H1 (cell line): ENCODE measurements around the gene MTCH2. TPM values are rescaled to one million over a fixed set of nuclear protein-coding genes. Genes with fewer than 3 reads are reported as not detected.

ENCODE experiments used
- CTCF ChIA-PET: fragments of 300-600 bp; sonication (Branson Sonifier 250); formaldehyde crosslinking; loops from one replicate; lab custom pipeline; 2021; ENCODE audit not compliant: partially characterized antibody; lab: Charles Lee
- POLR2A ChIA-PET: fragments of 300-600 bp; sonication (Branson Sonifier 250); formaldehyde crosslinking; loops from one replicate; lab custom pipeline; 2021; ENCODE audit warnings: inconsistent platforms; ENCODE audit not compliant: partially characterized antibody; lab: Charles Lee
- DNase-seq, 2 experiments: peaks; one replicate each; pipeline versions ENCODE4 v3.0.0 to v3.0.0-alpha.2; 2010 to 2022; ENCODE audit warnings: low spot score in 2 of 2, low read depth in 1 of 2, mixed read lengths in 1 of 2
- FAIRE-seq: peaks from 2 replicates; lab custom pipeline; 2011; peaks lifted over from hg19 to GRCh38; lab: Jason Lieb, UNC
- H2AFZ ChIP-seq: 2 replicates; pipeline ENCODE4 v1.8.1; 2012; ENCODE audit warnings: low read length, inconsistent platforms
- H2AK5ac ChIP-seq: 2 replicates; pipeline ENCODE4 v1.6.1; 2013; ENCODE audit warnings: low read depth, low read length
- H2BK120ac ChIP-seq: replicated peaks from 2 replicates; pipeline ENCODE3; 2013; ENCODE audit warnings: low read depth, low read length, inconsistent platforms
- H2BK12ac ChIP-seq: 2 replicates; pipeline ENCODE4 v1.6.1; 2013; ENCODE audit warnings: low read depth, low read length
- H2BK15ac ChIP-seq: 2 replicates; pipeline ENCODE4 v1.6.1; 2013; ENCODE audit warnings: low read length
- H2BK20ac ChIP-seq: 2 replicates; pipeline ENCODE4 v1.6.1; 2013; ENCODE audit warnings: low read length
- H2BK5ac ChIP-seq: 2 replicates; pipeline ENCODE4 v1.6.1; 2013; ENCODE audit warnings: low read depth, low read length
- H3K14ac ChIP-seq: 2 replicates; pipeline ENCODE4 v1.6.1; 2013; ENCODE audit warnings: inconsistent platforms; ENCODE audit not compliant: insufficient read length
- H3K18ac ChIP-seq: 2 replicates; pipeline ENCODE4 v1.6.1; 2013; ENCODE audit warnings: low read length; ENCODE audit errors: extremely low read depth
- H3K23ac ChIP-seq: 2 replicates; pipeline ENCODE4 v1.6.1; 2013; ENCODE audit warnings: inconsistent platforms; ENCODE audit not compliant: insufficient read length
- H3K23me2 ChIP-seq: 2 replicates; pipeline ENCODE4 v1.6.1; 2013; ENCODE audit warnings: low read depth, low read length
- H3K27ac ChIP-seq: 2 replicates; pipeline ENCODE4 v1.6.1; 2011; ENCODE audit warnings: low read depth, low read length, inconsistent platforms
- H3K27me3 ChIP-seq, 4 experiments: replicated peaks in 1 of 4; 1 replicate in 1 of 4; 2 replicates in 3 of 4; pipeline versions ENCODE4 v1.6.1 to v1.8.1; 2011 to 2013; ENCODE audit warnings: low read length in 3 of 4, mild to moderate bottlenecking in 3 of 4, inconsistent platforms in 2 of 4, mixed read lengths in 2 of 4, moderate library complexity in 1 of 4; ENCODE audit not compliant: control insufficient read depth in 3 of 4, insufficient read depth in 3 of 4; ENCODE audit errors: extremely low read depth in 1 of 4
- H3K36me3 ChIP-seq, 4 experiments: 2 replicates each; pipeline versions ENCODE4 v1.6.1 to v1.8.1; 2011 to 2013; ENCODE audit warnings: mild to moderate bottlenecking in 4 of 4, low read length in 3 of 4, moderate library complexity in 2 of 4, control low read depth in 1 of 4, inconsistent platforms in 1 of 4; ENCODE audit not compliant: insufficient read depth in 4 of 4, control insufficient read depth in 2 of 4
- H3K4ac ChIP-seq: replicated peaks from 2 replicates; pipeline ENCODE3; 2013; ENCODE audit warnings: low read length, low read depth, mixed read lengths, inconsistent platforms; ENCODE audit not compliant: insufficient read length
- H3K4me1 ChIP-seq, 4 experiments: replicated peaks in 1 of 4; 1 replicate in 1 of 4; 2 replicates in 3 of 4; pipeline versions ENCODE4 v1.6.1 to v1.8.1; 2011 to 2013; ENCODE audit warnings: low read length in 3 of 4, inconsistent platforms in 2 of 4, mixed read lengths in 1 of 4; ENCODE audit not compliant: insufficient read depth in 4 of 4, control insufficient read depth in 3 of 4
- H3K4me2 ChIP-seq, 2 experiments: 2 replicates each; pipeline versions ENCODE4 v1.6.1 to v1.8.1; 2011 to 2013; ENCODE audit warnings: low read depth in 2 of 2, low read length in 2 of 2, control low read depth in 1 of 2, inconsistent platforms in 1 of 2, mild to moderate bottlenecking in 1 of 2; ENCODE audit not compliant: insufficient read depth in 1 of 2
- H3K4me3 ChIP-seq, 4 experiments: fragments of 200-600, 300-600 bp in 1 of 4; sonication (generic), shearing (Covaris generic), sonication (Bioruptor Twin) in 1 of 4; 2 replicates each; pipeline versions ENCODE4 v1.5.1 to v1.8.1; 2011 to 2016; ENCODE audit warnings: low read length in 4 of 4, low read depth in 3 of 4, control low read depth in 2 of 4, inconsistent platforms in 2 of 4, mild to moderate bottlenecking in 2 of 4, mixed read lengths in 1 of 4, moderate library complexity in 1 of 4; ENCODE audit not compliant: insufficient read depth in 2 of 4; ENCODE audit errors: extremely low read depth in 1 of 4
- H3K56ac ChIP-seq: replicated peaks from 2 replicates; pipeline ENCODE3; 2013; ENCODE audit warnings: low read depth, mild to moderate bottlenecking, mixed read lengths, low read length, inconsistent platforms; ENCODE audit not compliant: insufficient read length
- H3K79me1 ChIP-seq: 2 replicates; pipeline ENCODE4 v1.6.1; 2013; ENCODE audit warnings: low read depth, low read length, control low read depth
- H3K79me2 ChIP-seq, 2 experiments: 2 replicates each; pipeline versions ENCODE4 v1.6.1 to v1.8.1; 2012 to 2013; ENCODE audit warnings: low read length in 2 of 2, mild to moderate bottlenecking in 2 of 2, inconsistent platforms in 1 of 2; ENCODE audit not compliant: insufficient read depth in 2 of 2, control insufficient read depth in 1 of 2
- H3K9ac ChIP-seq, 4 experiments: replicated peaks in 1 of 4; 1 replicate in 1 of 4; 2 replicates in 3 of 4; pipeline versions ENCODE4 v1.6.1 to v1.8.1; 2011 to 2013; ENCODE audit warnings: low read depth in 3 of 4, low read length in 3 of 4, control low read depth in 2 of 4, mild to moderate bottlenecking in 2 of 4, moderate library complexity in 2 of 4, inconsistent platforms in 1 of 4; ENCODE audit errors: extremely low read depth in 1 of 4
- H3K9me3 ChIP-seq, 2 experiments: 2 replicates each; pipeline versions ENCODE4 v1.6.1 to v1.8.1; 2012 to 2013; ENCODE audit warnings: mild to moderate bottlenecking in 2 of 2, moderate library complexity in 2 of 2, control low read depth in 1 of 2, inconsistent platforms in 1 of 2, low read depth in 1 of 2, low read length in 1 of 2, mixed read lengths in 1 of 2; ENCODE audit not compliant: insufficient read depth in 2 of 2
- H4K20me1 ChIP-seq, 2 experiments: replicated peaks in 1 of 2; 2 replicates each; pipeline versions ENCODE3 to v1.8.1; 2011 to 2013; ENCODE audit warnings: inconsistent platforms in 2 of 2, low read length in 2 of 2, mild to moderate bottlenecking in 1 of 2; ENCODE audit not compliant: insufficient read depth in 2 of 2, control insufficient read depth in 1 of 2
- H4K5ac ChIP-seq: 2 replicates; pipeline ENCODE4 v1.6.1; 2013; ENCODE audit warnings: low read length, low read depth, mixed read lengths, inconsistent platforms; ENCODE audit not compliant: insufficient read length
- H4K8ac ChIP-seq: 2 replicates; pipeline ENCODE4 v1.8.0; 2013; ENCODE audit warnings: mild to moderate bottlenecking, moderate library complexity, low read length, inconsistent platforms; ENCODE audit not compliant: insufficient read depth; ENCODE audit errors: extremely low read depth
- H4K91ac ChIP-seq: replicated peaks from 2 replicates; pipeline ENCODE3; 2013; ENCODE audit warnings: low read length, mixed read lengths, inconsistent platforms; ENCODE audit not compliant: insufficient read length
- BCL11A ChIP-seq, 2 experiments: IDR thresholded peaks; one replicate each; pipeline ENCODE4 v1.6.1; 2011; ENCODE audit warnings: low read depth in 2 of 2, low read length in 2 of 2, mild to moderate bottlenecking in 2 of 2
- CEBPB ChIP-seq: IDR thresholded peaks from 2 replicates; pipeline ENCODE4 v1.6.1; 2012; ENCODE audit warnings: low read depth, low read length
- CTBP2 ChIP-seq: IDR thresholded peaks from 2 replicates; pipeline ENCODE4 v1.7.0; 2011; ENCODE audit warnings: borderline replicate concordance, mild to moderate bottlenecking, moderate library complexity, mixed read lengths, low read length; ENCODE audit not compliant: insufficient read depth, insufficient read length
- EGR1 ChIP-seq: IDR thresholded peaks from 2 replicates; pipeline ENCODE4 v1.6.1; 2011; ENCODE audit warnings: low read depth, low read length, borderline replicate concordance
- JUND ChIP-seq: IDR thresholded peaks from 2 replicates; pipeline ENCODE4 v1.6.1; 2011; ENCODE audit warnings: mild to moderate bottlenecking, improper control_type of control experiment, low read length
- MAFK ChIP-seq: IDR thresholded peaks from 2 replicates; pipeline ENCODE4 v1.6.1; 2012; ENCODE audit warnings: low read depth, mild to moderate bottlenecking, improper control_type of control experiment, low read length
- NANOG ChIP-seq: IDR thresholded peaks from 2 replicates; pipeline ENCODE4 v1.6.1; 2011; ENCODE audit warnings: low read length, low read depth, mild to moderate bottlenecking, inconsistent platforms; ENCODE audit not compliant: insufficient read depth, poor library complexity, severe bottlenecking
- RNF2 ChIP-seq: fragments of 200-900, 300-1000 bp; sonication (generic); IDR thresholded peaks from 2 replicates; pipeline ENCODE4 v1.7.1; 2016; ENCODE audit warnings: borderline replicate concordance, low read depth, mild to moderate bottlenecking, antibody characterized with exemption, low read length; ENCODE audit not compliant: poor library complexity, severe bottlenecking; ENCODE audit errors: missing control alignments
- SIN3A ChIP-seq, 2 experiments: IDR thresholded peaks in 1 of 2; conservative IDR thresholded peaks in 1 of 2; 2 replicates each; pipeline ENCODE4 v1.6.1; 2011 to 2012; ENCODE audit warnings: low read length in 2 of 2, improper control_type of control experiment in 1 of 2, low read depth in 1 of 2, mild to moderate bottlenecking in 1 of 2
- SIX5 ChIP-seq: IDR thresholded peaks from 2 replicates; pipeline ENCODE4 v1.6.1; 2011; ENCODE audit warnings: mild to moderate bottlenecking, low read depth, low read length
- SP2 ChIP-seq: IDR thresholded peaks from 2 replicates; pipeline ENCODE4 v1.6.1; 2012; ENCODE audit warnings: mild to moderate bottlenecking, low read length, inconsistent platforms
- TAF7 ChIP-seq: optimal IDR thresholded peaks from 2 replicates; pipeline ENCODE3; 2011; ENCODE audit warnings: low read depth, mild to moderate bottlenecking, inconsistent platforms, low read length, moderate library complexity, borderline replicate concordance
- TBP ChIP-seq: IDR thresholded peaks from 2 replicates; pipeline ENCODE4 v1.6.1; 2011; ENCODE audit warnings: low read depth, low read length, improper control_type of control experiment
- YY1 ChIP-seq: IDR thresholded peaks from 2 replicates; pipeline ENCODE4 v1.6.1; 2011; ENCODE audit warnings: low read depth, mild to moderate bottlenecking, low read length
- WGBS, 2 experiments: shearing (Covaris generic) in 1 of 2; methylation state at CpG; one replicate each; pipeline versions ENCODE4 v1.1.6 to v1.1.7; 2013 to 2015; ENCODE audit warnings: low lambda C conversion rate in 2 of 2, mixed read lengths in 2 of 2, inconsistent platforms in 1 of 2, low coverage in 1 of 2, missing lambda C conversion rate in 1 of 2; ENCODE audit not compliant: insufficient replicate concordance in 2 of 2, insufficient coverage in 1 of 2, insufficient read length in 1 of 2; ENCODE audit errors: extremely low coverage in 1 of 2, missing lambda C conversion rate in 1 of 2; 5-methylcytosine and 5-hydroxymethylcytosine counted together
- polyA plus RNA-seq, 7 experiments: library from polyadenylated mRNA; depleted of rRNA in 3 of 7; stranded (reverse) in 5 of 7; unstranded in 2 of 7; fragments of >200 nt in 5 of 7; fragments of 200-250 nt in 2 of 7; gene quantifications; 1 replicate in 5 of 7; 2 replicates in 1 of 7; 4 replicates in 1 of 7; pipeline versions ENCODE4 v1.2.1 to v1.2.3, GENCODE V29; 2011 to 2013; ENCODE audit warnings: missing spikeins in 2 of 7, mixed read lengths in 2 of 7
- total RNA-seq: library from RNA; stranded (reverse); fragmentation: NEBNext Ultra II Directional; extraction: Animal tissue kit (Norgen Biotek cat#: 25700); gene quantifications from 2 replicates; pipeline ENCODE4 v1.2.1, GENCODE V29; 2021

MTCH2 gene
- total and polyA plus RNA-seq, 2 of the 8 experiments (the other 6 are each of a cell fraction or from before 2014, with no cell fraction given) = 157 to 171 TPM

DNA sequence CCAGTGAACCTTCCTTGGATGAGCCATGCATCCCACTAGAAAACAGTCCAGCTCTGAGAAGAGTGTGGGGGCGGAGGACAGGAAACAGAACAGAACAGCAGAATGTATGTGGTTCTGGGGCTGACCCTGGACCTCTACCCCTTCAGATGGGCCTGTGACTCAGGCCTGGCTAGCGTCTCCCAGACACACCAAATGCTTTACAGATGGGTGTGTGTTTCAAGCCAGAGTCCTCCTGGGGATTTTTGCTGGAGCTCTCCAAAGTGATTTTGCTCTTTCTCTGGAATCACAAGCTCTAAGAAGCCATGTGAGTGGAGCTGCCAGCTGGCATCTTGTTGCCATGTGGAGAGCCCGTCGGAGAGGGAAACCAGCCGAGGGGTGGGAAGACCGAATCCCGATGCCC lies 35.0 kb downstream of the MTCH2 start:
- H2BK12ac ChIP-seq = no peak overlapping the region
- no peak overlapping the region for H3K18ac ChIP-seq
- H3K23ac ChIP-seq = no peak overlapping the region
- no peak overlapping the region for H3K27ac ChIP-seq
- no peaks in the 10 kb centered on the region; a peak in 1 of 7 replicates for H3K4me1 ChIP-seq
- CTCF ChIA-PET = interaction anchor here (0.6 to 3.7 kb wide), 5 partner anchors 10 to 233 kb away, joined by 3 to 17 read pairs (median 5); no protein-coding TSS in a partner anchor
- no peak overlapping the region for H2AK5ac ChIP-seq
- H2BK5ac ChIP-seq = no peak overlapping the region
- no peak overlapping the region for H2BK120ac ChIP-seq
- no peak overlapping the region for H3K4ac ChIP-seq
- H3K9ac ChIP-seq = no peak overlapping the region
- no peaks in the 10 kb centered on the region for H3K79me2 ChIP-seq
- no peak overlapping the region for H3K14ac ChIP-seq
- no peaks in the 10 kb centered on the region; a peak in 1 of 8 replicates for H3K36me3 ChIP-seq
- no peaks in the 10 kb centered on the region for H3K79me1 ChIP-seq
- H4K91ac ChIP-seq = no peak overlapping the region
- no peaks in the 10 kb centered on the region for H3K23me2 ChIP-seq
- H3K4me3 ChIP-seq = no peak overlapping the region
- H2BK15ac ChIP-seq = no peak overlapping the region
- POLR2A ChIA-PET = interaction anchor here (0.6 to 2.9 kb wide), 6 partner anchors 8 to 29 kb away, joined by 4 to 14 read pairs (median 5); partner anchors contain the start of gene FAM180B
- H3K4me2 ChIP-seq = no peak overlapping the region
- DNase-seq = no peak
- WGBS, 2 experiments = 92% methylated on average over 7 of the region's 7 CpGs; no CpG with 5 or more reads in 1 of the 2 experiments
- no peak overlapping the region for H3K56ac ChIP-seq
- H2AFZ ChIP-seq = no peak overlapping the region
- no peaks in the 10 kb centered on the region for H4K20me1 ChIP-seq
- no peaks in the 10 kb centered on the region for H3K9me3 ChIP-seq
- no peak for FAIRE-seq
- no peak overlapping the region for H4K5ac ChIP-seq
- no peak overlapping the region for H4K8ac ChIP-seq
- no peaks in the 10 kb centered on the region for H3K27me3 ChIP-seq
- H2BK20ac ChIP-seq = no peak overlapping the region
- TF ChIP-seq TAF7 (no peak), BCL11A (IDR thresholded peaks at IDR 0.05; ENCODE audit: low read depth in 2 of 2, low read length in 2 of 2) (no peak), MAFK (no peak), EGR1 (no peak), SIX5 (no peak), YY1 (no peak), CEBPB (no peak), CTBP2 (no peak), TBP (no peak), SP2 (no peak), NANOG (no peak), SIN3A (conservative IDR thresholded peaks at IDR 0.05 in 1 of 2, IDR thresholded peaks at IDR 0.05 in 1 of 2; ENCODE audit: low read depth in 1 of 2, low read length in 2 of 2) (no peak), RNF2 (no peak), JUND (no peak)
